Choroid plexus epithelial cell (primary cell): ENCODE measurements around the gene AZGP1.
"Not testable (repeated sequence)": the region's sequence is repeated elsewhere in the genome, so short reads cannot be mapped to it uniquely, and the experiment has no call there.

Experiments
- DNase-seq: peaks from one replicate; pipeline ENCODE4 v3.0.0-alpha.2; 2010; ENCODE audit warnings: low read depth
- H3K4me3 ChIP-seq: 2 replicates; pipeline ENCODE4 v1.5.1; 2011; ENCODE audit warnings: low read depth, mild to moderate bottlenecking, control low read depth, low read length, moderate library complexity
- CTCF ChIP-seq: conservative IDR thresholded peaks from 2 replicates; pipeline ENCODE4 v1.5.1; 2011; ENCODE audit warnings: low read depth, mild to moderate bottlenecking, control low read depth, inconsistent platforms, low read length, moderate library complexity

Gene AZGP1

DNA sequence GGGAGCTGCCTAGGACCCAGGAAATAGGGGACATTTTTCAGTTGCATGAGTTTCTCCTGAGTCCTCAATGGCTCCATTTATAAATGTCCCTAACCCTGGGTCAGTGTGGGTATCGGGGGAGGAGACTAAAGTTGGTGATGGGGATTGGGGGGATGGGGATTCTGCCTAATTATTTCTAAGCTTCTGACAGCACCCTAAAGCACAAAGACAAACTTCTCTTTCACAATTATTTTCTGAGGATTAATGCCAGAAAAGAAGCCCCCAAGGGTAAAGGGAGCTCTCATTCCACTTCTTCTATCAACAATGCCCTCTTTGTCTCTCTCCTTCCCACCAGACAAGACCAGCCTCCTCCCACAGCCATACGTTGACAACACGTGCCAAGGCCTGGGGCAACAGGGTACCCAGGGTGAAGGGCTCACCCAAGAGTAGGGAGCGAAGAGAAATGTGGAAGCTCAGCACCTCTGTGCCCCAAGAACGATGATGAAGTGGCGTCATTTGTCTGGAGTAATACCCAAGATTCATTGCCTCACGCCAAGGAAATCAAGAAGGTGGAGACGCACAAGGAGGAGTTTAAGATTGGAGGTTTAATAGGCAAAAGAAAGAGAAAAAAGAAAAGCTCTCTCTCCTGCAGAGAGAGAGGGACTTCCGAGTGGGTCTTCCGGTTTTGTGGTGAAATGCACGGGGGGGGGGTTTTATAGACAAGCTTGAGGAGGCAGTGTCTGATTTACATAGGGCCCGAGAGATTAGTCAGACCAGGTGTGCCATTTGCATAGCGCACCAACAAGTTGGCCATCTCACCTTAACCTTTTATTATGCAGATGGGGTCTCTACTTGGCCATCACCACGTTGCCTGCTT lies 32.0 kb downstream of the AZGP1 start:
- no peak overlapping the region for H3K4me3 ChIP-seq
- no peak for DNase-seq
- no peak for TF ChIP-seq CTCF

GRCh38 chr7:99938296-99938695 lies 37.5 kb downstream of the AZGP1 start:
- no peak overlapping the region for H3K4me3 ChIP-seq
- no peak for TF ChIP-seq CTCF

DNA sequence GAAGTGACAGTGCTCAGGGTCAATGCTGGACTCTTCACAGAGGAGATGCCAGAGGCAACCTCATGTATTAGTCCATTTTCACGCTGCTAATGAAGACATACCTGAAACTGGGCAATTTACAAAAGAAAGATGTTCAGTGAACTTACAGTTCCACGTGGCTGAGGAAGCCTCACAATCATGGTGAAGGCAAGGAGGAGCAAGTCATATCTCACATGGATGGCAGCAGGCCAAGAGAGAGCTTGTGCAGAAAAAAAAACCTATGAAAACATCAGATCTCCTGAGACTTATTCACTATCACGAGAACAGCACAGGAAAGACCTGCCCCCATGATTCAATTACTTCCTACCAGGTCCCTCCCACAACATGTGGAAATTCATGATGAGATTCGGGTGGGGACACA lies 40.8 kb downstream of the AZGP1 start:
- H3K4me3 ChIP-seq, result not testable (repeated sequence)

More at GRCh38 chr7:99938296-99938695, 37.5 kb downstream of the AZGP1 start:
- DNase-seq, result no peak

DNA sequence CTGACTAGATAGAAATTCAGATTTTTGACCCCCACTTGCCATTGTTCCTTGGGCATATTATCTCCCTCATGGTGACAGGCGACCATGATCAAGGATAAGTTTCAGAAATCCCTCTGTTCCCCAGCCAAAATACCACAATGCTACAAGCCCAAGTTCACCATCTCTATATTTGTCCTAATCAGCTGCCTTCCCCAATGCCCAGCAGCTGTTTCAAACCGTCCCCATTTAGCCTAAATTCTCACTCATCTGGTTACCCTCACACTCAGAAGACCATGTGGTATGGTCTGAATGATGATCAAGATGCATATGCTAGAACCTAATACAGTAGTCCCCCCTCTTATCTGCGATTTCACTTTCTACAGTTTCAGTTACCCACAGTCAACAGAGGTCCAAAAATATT lies 45.5 kb downstream of the AZGP1 start:
- DNase-seq, result no peak
- no peak for TF ChIP-seq CTCF
- no peak overlapping the region for H3K4me3 ChIP-seq

More for the DNA sequence above, 40.8 kb downstream of the AZGP1 start:
- DNase-seq, result peak; percentile 38

GRCh38 chr7:99929730-99930053 lies 46.1 kb downstream of the AZGP1 start:
- DNase-seq, result no peak
- TF ChIP-seq CTCF, result no peak
- H3K4me3 ChIP-seq, result no peak overlapping the region

- peak within 1 kb of the TSS; percentile 28 for H3K4me3 ChIP-seq
- peak; percentile 46 for TF ChIP-seq CTCF
- peak; percentile 66 for DNase-seq
These were observed 46.7 kb downstream of the AZGP1 start, which contains the start of gene GJC3 for GRCh38 chr7:99928994-99929729. TSS of gene GJC3 (minus strand) at chr7:99929620. CDS start at chr7:99929620, 0 bp downstream.

GRCh38 chr7:99928188-99928587 lies 47.6 kb downstream of the AZGP1 start:
- no peak for DNase-seq
- no peak overlapping the region for H3K4me3 ChIP-seq
- no peak for TF ChIP-seq CTCF
